Liver (tissue), 9 donors: Measurements from ENCODE around the gene PSMG3. TPM values are rescaled to one million over a fixed set of nuclear protein-coding genes. Genes with fewer than 3 reads are reported as not detected.

Source experiments
- DNase-seq: peaks from one replicate; pipeline ENCODE4 v3.0.0-alpha.2; 2017; ENCODE audit warnings: low spot score
- H3K27ac ChIP-seq, 2 donors: one replicate each; pipeline ENCODE4 v1.7.0; 2013; ENCODE audit warnings: inconsistent platforms in 2 of 2, low read length in 2 of 2, control low read depth in 1 of 2, low read depth in 1 of 2, mild to moderate bottlenecking in 1 of 2
- H3K27me3 ChIP-seq, 4 donors: one replicate each; pipeline versions ENCODE4 v1.6.1 to v1.7.0; 2013; ENCODE audit warnings: low read length in 3 of 4, inconsistent platforms in 1 of 4, mild to moderate bottlenecking in 1 of 4, moderate library complexity in 1 of 4; ENCODE audit not compliant: control insufficient read depth in 4 of 4, insufficient read depth in 4 of 4
- H3K36me3 ChIP-seq, 4 donors: one replicate each; pipeline versions ENCODE4 v1.6.1 to v1.7.0; 2013; ENCODE audit warnings: low read length in 3 of 4, mild to moderate bottlenecking in 3 of 4, low read depth in 1 of 4, moderate library complexity in 1 of 4; ENCODE audit not compliant: control insufficient read depth in 4 of 4, insufficient read depth in 3 of 4
- H3K4me1 ChIP-seq, 4 donors: one replicate each; pipeline versions ENCODE4 v1.6.1 to v1.7.0; 2013; ENCODE audit warnings: low read length in 3 of 4, mild to moderate bottlenecking in 3 of 4, moderate library complexity in 1 of 4; ENCODE audit not compliant: control insufficient read depth in 4 of 4, insufficient read depth in 4 of 4
- H3K4me3 ChIP-seq, 3 donors: one replicate each; pipeline versions ENCODE4 v1.6.1 to v1.7.0; 2013; ENCODE audit warnings: low read length in 3 of 3, control low read depth in 1 of 3, low read depth in 1 of 3, mild to moderate bottlenecking in 1 of 3
- H3K9ac ChIP-seq, 2 donors: one replicate each; pipeline ENCODE4 v1.7.0; 2013; ENCODE audit warnings: low read length in 2 of 2, mild to moderate bottlenecking in 2 of 2, moderate library complexity in 2 of 2, control low read depth in 1 of 2, low read depth in 1 of 2
- H3K9me3 ChIP-seq, 4 donors: one replicate each; pipeline versions ENCODE4 v1.6.1 to v1.7.0; 2013; ENCODE audit warnings: low read length in 3 of 4; ENCODE audit not compliant: control insufficient read depth in 4 of 4
- EGR1 ChIP-seq, 2 donors: IDR thresholded peaks; 2 replicates each; pipeline ENCODE4 v1.6.1; 2016 to 2018; ENCODE audit warnings: antibody characterized with exemption in 2 of 2, low read depth in 2 of 2
- FOXA1 ChIP-seq: IDR thresholded peaks from 2 replicates; pipeline ENCODE4 v1.6.1; 2016; ENCODE audit warnings: antibody characterized with exemption
- FOXA2 ChIP-seq: IDR thresholded peaks from 2 replicates; pipeline ENCODE4 v1.6.1; 2016; ENCODE audit warnings: antibody characterized with exemption
- HNF4A ChIP-seq, 2 donors: conservative IDR thresholded peaks; 2 replicates each; pipeline ENCODE4 v1.6.1; 2016; ENCODE audit warnings: antibody characterized with exemption in 2 of 2, mild to moderate bottlenecking in 2 of 2
- HNF4G ChIP-seq: IDR thresholded peaks from 2 replicates; pipeline ENCODE4 v1.6.1; 2016; ENCODE audit warnings: antibody characterized with exemption
- JUND ChIP-seq, 2 donors: IDR thresholded peaks; 2 replicates each; pipeline ENCODE4 v1.6.1; 2016; ENCODE audit warnings: antibody characterized with exemption in 2 of 2
- NR2F2 ChIP-seq: IDR thresholded peaks from 2 replicates; pipeline ENCODE4 v1.6.1; 2016; ENCODE audit warnings: antibody characterized with exemption
- RAD21 ChIP-seq, 2 donors: IDR thresholded peaks; 2 replicates each; pipeline ENCODE4 v1.6.1; 2016; ENCODE audit warnings: antibody characterized with exemption in 2 of 2, mild to moderate bottlenecking in 2 of 2
- RXRA ChIP-seq, 2 donors: IDR thresholded peaks; 2 replicates each; pipeline ENCODE4 v1.6.1; 2017 to 2018; ENCODE audit warnings: antibody characterized with exemption in 2 of 2, mild to moderate bottlenecking in 1 of 2
- SP1 ChIP-seq: IDR thresholded peaks from 2 replicates; pipeline ENCODE4 v1.6.1; 2018; ENCODE audit warnings: antibody characterized with exemption, mild to moderate bottlenecking
- TAF1 ChIP-seq: conservative IDR thresholded peaks from 2 replicates; pipeline ENCODE4 v1.6.1; 2016; ENCODE audit warnings: antibody characterized with exemption, mild to moderate bottlenecking
- YY1 ChIP-seq: IDR thresholded peaks from 2 replicates; pipeline ENCODE4 v1.6.1; 2016; ENCODE audit warnings: antibody characterized with exemption, mild to moderate bottlenecking
- WGBS: extraction: QIAGEN DNeasy Blood & Tissue Kit; methylation state at CpG from one replicate; pipeline ENCODE4 v1.1.7; 2013; 5-methylcytosine and 5-hydroxymethylcytosine counted together
- polyA plus RNA-seq, 2 donors: library from polyadenylated mRNA; stranded (reverse) in 1 of 2; unstranded in 1 of 2; fragments of 200-250 nt in 1 of 2; fragments of >200 nt in 1 of 2; fragmentation: Nextera tagmentation in 1 of 2; extraction: Ambion mirVana in 1 of 2; gene quantifications; one replicate each; pipeline versions ENCODE4 v1.2.1 to v1.2.3, GENCODE V29; 2013 to 2015
- total RNA-seq, 2 donors: library from RNA; depleted of rRNA; stranded (reverse); fragments of >200 nt; gene quantifications; one replicate each; pipeline ENCODE4 v1.2.3, GENCODE V29; 2014
- TF ChIP-seq, protein P1 (sequence below): IDR thresholded peaks from 2 replicates; pipeline ENCODE4 v1.6.1; 2016; ENCODE audit warnings: antibody characterized with exemption
- TF ChIP-seq, protein P2 (sequence below): fragments of 150-350 bp; IDR thresholded peaks from 2 replicates; pipeline ENCODE4 v1.5.1; 2017; ENCODE audit warnings: improper control_type of control experiment, low read depth, low read length; ENCODE audit not compliant: missing input control
- TF ChIP-seq, protein P3 (sequence below): IDR thresholded peaks from 2 replicates; pipeline ENCODE4 v1.6.1; 2016; ENCODE audit warnings: antibody characterized with exemption, mild to moderate bottlenecking
- TF ChIP-seq, protein P4 (sequence below): IDR thresholded peaks from 2 replicates; pipeline ENCODE4 v1.6.1; 2016; ENCODE audit warnings: antibody characterized with exemption
- TF ChIP-seq, protein P5 (sequence below): IDR thresholded peaks from 2 replicates; pipeline ENCODE4 v1.6.1; 2016; ENCODE audit warnings: antibody characterized with exemption
- donor health status: healthy.
- donor health status: healthy.
- donor health status: healthy.
- donor health status: healthy.
- donor health status: healthy.

Gene PSMG3
- total and polyA plus RNA-seq, 4 donors, result 10.1 to 22.4 (median 15.7) TPM

DNA sequence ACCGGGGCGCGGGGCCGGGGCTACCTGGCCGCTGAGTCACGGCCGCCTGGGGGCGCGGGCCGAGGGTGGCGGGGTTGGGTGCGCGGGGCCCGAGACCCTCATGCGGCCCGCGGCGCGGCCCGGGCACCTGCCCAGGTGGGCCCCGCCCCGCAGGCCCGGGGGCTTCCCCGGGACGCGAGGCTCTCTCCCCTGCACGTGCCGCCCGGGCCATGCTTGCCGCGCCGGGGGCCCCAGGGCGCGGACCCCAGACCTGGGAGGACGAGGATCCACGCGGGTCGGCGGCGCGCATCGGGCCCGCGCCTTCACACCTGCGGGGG is 38.9 kb downstream of the PSMG3 start:
- H3K36me3 ChIP-seq, result no peaks in the 10 kb centered on the region
- TF ChIP-seq FOXA2, result no peak
- no peak for TF ChIP-seq SP1
- TF ChIP-seq, protein P1, sequence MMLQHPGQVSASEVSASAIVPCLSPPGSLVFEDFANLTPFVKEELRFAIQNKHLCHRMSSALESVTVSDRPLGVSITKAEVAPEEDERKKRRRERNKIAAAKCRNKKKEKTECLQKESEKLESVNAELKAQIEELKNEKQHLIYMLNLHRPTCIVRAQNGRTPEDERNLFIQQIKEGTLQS, result no peak
- no peak for TF ChIP-seq TAF1
- no peak for TF ChIP-seq HNF4G
- TF ChIP-seq, protein P2, sequence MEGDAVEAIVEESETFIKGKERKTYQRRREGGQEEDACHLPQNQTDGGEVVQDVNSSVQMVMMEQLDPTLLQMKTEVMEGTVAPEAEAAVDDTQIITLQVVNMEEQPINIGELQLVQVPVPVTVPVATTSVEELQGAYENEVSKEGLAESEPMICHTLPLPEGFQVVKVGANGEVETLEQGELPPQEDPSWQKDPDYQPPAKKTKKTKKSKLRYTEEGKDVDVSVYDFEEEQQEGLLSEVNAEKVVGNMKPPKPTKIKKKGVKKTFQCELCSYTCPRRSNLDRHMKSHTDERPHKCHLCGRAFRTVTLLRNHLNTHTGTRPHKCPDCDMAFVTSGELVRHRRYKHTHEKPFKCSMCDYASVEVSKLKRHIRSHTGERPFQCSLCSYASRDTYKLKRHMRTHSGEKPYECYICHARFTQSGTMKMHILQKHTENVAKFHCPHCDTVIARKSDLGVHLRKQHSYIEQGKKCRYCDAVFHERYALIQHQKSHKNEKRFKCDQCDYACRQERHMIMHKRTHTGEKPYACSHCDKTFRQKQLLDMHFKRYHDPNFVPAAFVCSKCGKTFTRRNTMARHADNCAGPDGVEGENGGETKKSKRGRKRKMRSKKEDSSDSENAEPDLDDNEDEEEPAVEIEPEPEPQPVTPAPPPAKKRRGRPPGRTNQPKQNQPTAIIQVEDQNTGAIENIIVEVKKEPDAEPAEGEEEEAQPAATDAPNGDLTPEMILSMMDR, result no peak
- TF ChIP-seq HNF4A (conservative IDR thresholded peaks at IDR 0.05), result no peak
- TF ChIP-seq, protein P3, sequence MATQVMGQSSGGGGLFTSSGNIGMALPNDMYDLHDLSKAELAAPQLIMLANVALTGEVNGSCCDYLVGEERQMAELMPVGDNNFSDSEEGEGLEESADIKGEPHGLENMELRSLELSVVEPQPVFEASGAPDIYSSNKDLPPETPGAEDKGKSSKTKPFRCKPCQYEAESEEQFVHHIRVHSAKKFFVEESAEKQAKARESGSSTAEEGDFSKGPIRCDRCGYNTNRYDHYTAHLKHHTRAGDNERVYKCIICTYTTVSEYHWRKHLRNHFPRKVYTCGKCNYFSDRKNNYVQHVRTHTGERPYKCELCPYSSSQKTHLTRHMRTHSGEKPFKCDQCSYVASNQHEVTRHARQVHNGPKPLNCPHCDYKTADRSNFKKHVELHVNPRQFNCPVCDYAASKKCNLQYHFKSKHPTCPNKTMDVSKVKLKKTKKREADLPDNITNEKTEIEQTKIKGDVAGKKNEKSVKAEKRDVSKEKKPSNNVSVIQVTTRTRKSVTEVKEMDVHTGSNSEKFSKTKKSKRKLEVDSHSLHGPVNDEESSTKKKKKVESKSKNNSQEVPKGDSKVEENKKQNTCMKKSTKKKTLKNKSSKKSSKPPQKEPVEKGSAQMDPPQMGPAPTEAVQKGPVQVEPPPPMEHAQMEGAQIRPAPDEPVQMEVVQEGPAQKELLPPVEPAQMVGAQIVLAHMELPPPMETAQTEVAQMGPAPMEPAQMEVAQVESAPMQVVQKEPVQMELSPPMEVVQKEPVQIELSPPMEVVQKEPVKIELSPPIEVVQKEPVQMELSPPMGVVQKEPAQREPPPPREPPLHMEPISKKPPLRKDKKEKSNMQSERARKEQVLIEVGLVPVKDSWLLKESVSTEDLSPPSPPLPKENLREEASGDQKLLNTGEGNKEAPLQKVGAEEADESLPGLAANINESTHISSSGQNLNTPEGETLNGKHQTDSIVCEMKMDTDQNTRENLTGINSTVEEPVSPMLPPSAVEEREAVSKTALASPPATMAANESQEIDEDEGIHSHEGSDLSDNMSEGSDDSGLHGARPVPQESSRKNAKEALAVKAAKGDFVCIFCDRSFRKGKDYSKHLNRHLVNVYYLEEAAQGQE, result no peak
- no peak for TF ChIP-seq NR2F2
- no peak for TF ChIP-seq RAD21 (IDR thresholded peaks at IDR 0.05)
- no peak for TF ChIP-seq JUND (IDR thresholded peaks at IDR 0.05)
- TF ChIP-seq YY1, result no peak
- TF ChIP-seq, protein P4, sequence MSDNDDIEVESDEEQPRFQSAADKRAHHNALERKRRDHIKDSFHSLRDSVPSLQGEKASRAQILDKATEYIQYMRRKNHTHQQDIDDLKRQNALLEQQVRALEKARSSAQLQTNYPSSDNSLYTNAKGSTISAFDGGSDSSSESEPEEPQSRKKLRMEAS, result no peak
- no peak for TF ChIP-seq RXRA (IDR thresholded peaks at IDR 0.05)
- TF ChIP-seq, protein P5, sequence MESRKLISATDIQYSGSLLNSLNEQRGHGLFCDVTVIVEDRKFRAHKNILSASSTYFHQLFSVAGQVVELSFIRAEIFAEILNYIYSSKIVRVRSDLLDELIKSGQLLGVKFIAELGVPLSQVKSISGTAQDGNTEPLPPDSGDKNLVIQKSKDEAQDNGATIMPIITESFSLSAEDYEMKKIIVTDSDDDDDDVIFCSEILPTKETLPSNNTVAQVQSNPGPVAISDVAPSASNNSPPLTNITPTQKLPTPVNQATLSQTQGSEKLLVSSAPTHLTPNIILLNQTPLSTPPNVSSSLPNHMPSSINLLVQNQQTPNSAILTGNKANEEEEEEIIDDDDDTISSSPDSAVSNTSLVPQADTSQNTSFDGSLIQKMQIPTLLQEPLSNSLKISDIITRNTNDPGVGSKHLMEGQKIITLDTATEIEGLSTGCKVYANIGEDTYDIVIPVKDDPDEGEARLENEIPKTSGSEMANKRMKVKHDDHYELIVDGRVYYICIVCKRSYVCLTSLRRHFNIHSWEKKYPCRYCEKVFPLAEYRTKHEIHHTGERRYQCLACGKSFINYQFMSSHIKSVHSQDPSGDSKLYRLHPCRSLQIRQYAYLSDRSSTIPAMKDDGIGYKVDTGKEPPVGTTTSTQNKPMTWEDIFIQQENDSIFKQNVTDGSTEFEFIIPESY, result no peak
- TF ChIP-seq EGR1 (IDR thresholded peaks at IDR 0.05; ENCODE audit: low read depth in 2 of 2), result no peak
- no peak for TF ChIP-seq FOXA1
- no peak for DNase-seq
- H3K9me3 ChIP-seq, result no peaks in the 10 kb centered on the region
- H3K4me1 ChIP-seq, result peaks cover 2 to 22% (median 18%) of the 10 kb centered on the region in 4 donors
- no peak overlapping the region for H3K9ac ChIP-seq
- 1% methylated on average over 45 of the region's 45 CpGs for WGBS
- H3K27me3 ChIP-seq, result no peaks in the 10 kb centered on the region
- H3K27ac ChIP-seq, result peak overlapping the region in 1 of 2 donors; percentile 96
- peak overlapping the region; percentile 18 to 92 (median 54) for H3K4me3 ChIP-seq
